ENCODE results near the gene MAPK14. TPM values are rescaled to one million over a fixed set of nuclear protein-coding genes. Genes with fewer than 3 reads are reported as not detected.

Gene MAPK14
- total and polyA plus RNA-seq, 4 donors, result 16.9 to 82.7 (median 35.9) TPM

GRCh38 chr6:36071281-36071680, 43.7 kb downstream of the MAPK14 start:
- H3K4me1 ChIP-seq (ENCODE audit: control insufficient read depth in 4 of 4, insufficient read depth in 4 of 4, low read length in 3 of 4), result peaks cover 4 to 32% (median 18%) of the 10 kb centered on the region in 4 donors
- 95% methylated on average over 3 of the region's 3 CpGs for WGBS

More at GRCh38 chr6:36071281-36071680, 43.7 kb downstream of the MAPK14 start:
- H3K27ac ChIP-seq (ENCODE audit: low read depth in 1 of 2, low read length in 2 of 2), result no peak overlapping the region
- TF ChIP-seq EGR1 (IDR thresholded peaks at IDR 0.05; ENCODE audit: low read depth in 2 of 2) (no peak), ZBTB33 (IDR thresholded peaks at IDR 0.05) (no peak), RAD21 (IDR thresholded peaks at IDR 0.05) (no peak), MAX (IDR thresholded peaks at IDR 0.05) (no peak), JUND (IDR thresholded peaks at IDR 0.05) (no peak), FOXA1 (IDR thresholded peaks at IDR 0.05) (no peak), HNF4A (conservative IDR thresholded peaks at IDR 0.05) (no peak), RXRA (IDR thresholded peaks at IDR 0.05) (no peak), FOXA2 (IDR thresholded peaks at IDR 0.05) (no peak), YY1 (IDR thresholded peaks at IDR 0.05) (no peak), HNF4G (IDR thresholded peaks at IDR 0.05) (no peak), NR2F2 (IDR thresholded peaks at IDR 0.05) (no peak), TAF1 (conservative IDR thresholded peaks at IDR 0.05) (no peak)
- TF ChIP-seq, protein P1, sequence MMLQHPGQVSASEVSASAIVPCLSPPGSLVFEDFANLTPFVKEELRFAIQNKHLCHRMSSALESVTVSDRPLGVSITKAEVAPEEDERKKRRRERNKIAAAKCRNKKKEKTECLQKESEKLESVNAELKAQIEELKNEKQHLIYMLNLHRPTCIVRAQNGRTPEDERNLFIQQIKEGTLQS (IDR thresholded peaks at IDR 0.05), result no peak
- TF ChIP-seq, protein P2, sequence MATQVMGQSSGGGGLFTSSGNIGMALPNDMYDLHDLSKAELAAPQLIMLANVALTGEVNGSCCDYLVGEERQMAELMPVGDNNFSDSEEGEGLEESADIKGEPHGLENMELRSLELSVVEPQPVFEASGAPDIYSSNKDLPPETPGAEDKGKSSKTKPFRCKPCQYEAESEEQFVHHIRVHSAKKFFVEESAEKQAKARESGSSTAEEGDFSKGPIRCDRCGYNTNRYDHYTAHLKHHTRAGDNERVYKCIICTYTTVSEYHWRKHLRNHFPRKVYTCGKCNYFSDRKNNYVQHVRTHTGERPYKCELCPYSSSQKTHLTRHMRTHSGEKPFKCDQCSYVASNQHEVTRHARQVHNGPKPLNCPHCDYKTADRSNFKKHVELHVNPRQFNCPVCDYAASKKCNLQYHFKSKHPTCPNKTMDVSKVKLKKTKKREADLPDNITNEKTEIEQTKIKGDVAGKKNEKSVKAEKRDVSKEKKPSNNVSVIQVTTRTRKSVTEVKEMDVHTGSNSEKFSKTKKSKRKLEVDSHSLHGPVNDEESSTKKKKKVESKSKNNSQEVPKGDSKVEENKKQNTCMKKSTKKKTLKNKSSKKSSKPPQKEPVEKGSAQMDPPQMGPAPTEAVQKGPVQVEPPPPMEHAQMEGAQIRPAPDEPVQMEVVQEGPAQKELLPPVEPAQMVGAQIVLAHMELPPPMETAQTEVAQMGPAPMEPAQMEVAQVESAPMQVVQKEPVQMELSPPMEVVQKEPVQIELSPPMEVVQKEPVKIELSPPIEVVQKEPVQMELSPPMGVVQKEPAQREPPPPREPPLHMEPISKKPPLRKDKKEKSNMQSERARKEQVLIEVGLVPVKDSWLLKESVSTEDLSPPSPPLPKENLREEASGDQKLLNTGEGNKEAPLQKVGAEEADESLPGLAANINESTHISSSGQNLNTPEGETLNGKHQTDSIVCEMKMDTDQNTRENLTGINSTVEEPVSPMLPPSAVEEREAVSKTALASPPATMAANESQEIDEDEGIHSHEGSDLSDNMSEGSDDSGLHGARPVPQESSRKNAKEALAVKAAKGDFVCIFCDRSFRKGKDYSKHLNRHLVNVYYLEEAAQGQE (IDR thresholded peaks at IDR 0.05), result no peak
- TF ChIP-seq, protein P3, sequence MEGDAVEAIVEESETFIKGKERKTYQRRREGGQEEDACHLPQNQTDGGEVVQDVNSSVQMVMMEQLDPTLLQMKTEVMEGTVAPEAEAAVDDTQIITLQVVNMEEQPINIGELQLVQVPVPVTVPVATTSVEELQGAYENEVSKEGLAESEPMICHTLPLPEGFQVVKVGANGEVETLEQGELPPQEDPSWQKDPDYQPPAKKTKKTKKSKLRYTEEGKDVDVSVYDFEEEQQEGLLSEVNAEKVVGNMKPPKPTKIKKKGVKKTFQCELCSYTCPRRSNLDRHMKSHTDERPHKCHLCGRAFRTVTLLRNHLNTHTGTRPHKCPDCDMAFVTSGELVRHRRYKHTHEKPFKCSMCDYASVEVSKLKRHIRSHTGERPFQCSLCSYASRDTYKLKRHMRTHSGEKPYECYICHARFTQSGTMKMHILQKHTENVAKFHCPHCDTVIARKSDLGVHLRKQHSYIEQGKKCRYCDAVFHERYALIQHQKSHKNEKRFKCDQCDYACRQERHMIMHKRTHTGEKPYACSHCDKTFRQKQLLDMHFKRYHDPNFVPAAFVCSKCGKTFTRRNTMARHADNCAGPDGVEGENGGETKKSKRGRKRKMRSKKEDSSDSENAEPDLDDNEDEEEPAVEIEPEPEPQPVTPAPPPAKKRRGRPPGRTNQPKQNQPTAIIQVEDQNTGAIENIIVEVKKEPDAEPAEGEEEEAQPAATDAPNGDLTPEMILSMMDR (IDR thresholded peaks at IDR 0.05; ENCODE audit: low read depth, low read length, missing input control), result no peak
- H3K4me3 ChIP-seq (ENCODE audit: low read depth in 1 of 3, low read length in 3 of 3), result no peak overlapping the region
- no peak overlapping the region for H3K9ac ChIP-seq (ENCODE audit: low read depth in 1 of 2, low read length in 2 of 2)
- no peak for DNase-seq (ENCODE audit: low spot score)
- no peaks in the 10 kb centered on the region for H3K9me3 ChIP-seq (ENCODE audit: control insufficient read depth in 4 of 4, low read length in 3 of 4)
- no peaks in the 10 kb centered on the region for H3K27me3 ChIP-seq (ENCODE audit: control insufficient read depth in 4 of 4, insufficient read depth in 4 of 4, low read length in 3 of 4)
- no peaks in the 10 kb centered on the region for H3K36me3 ChIP-seq (ENCODE audit: control insufficient read depth in 4 of 4, insufficient read depth in 3 of 4, low read depth in 1 of 4, low read length in 3 of 4)
